Caco-2 (cell line): ENCODE results near the gene GPANK1. TPM values are rescaled to one million over a fixed set of nuclear protein-coding genes. Genes with fewer than 3 reads are reported as not detected.
A peak's percentile ranks its signal among the peaks of the same experiment; 100 is the strongest.

Experiments used
- BruUV-seq: library from RNA; stranded (reverse); fragments of 400-500 nt; replicated peaks from 2 replicates; lab custom pipeline; 2021; lab: Mats Ljungman, UMichigan
- CTCF ChIA-PET: fragments of 300-600 bp; sonication (Branson Sonifier 250); formaldehyde crosslinking; loops from one replicate; lab custom pipeline; 2022; ENCODE audit warnings: antibody characterized with exemption; lab: Charles Lee
- POLR2A ChIA-PET: fragments of 300-600 bp; sonication (Branson Sonifier 250); formaldehyde crosslinking; loops from one replicate; lab custom pipeline; 2022; ENCODE audit warnings: antibody characterized with exemption; lab: Charles Lee
- DNase-seq, 2 experiments: peaks; one replicate each; pipeline versions ENCODE4 v3.0.0 to v3.0.0-alpha.2; 2020 to 2022
- H3K27me3 ChIP-seq: replicated peaks from 2 replicates; pipeline ENCODE4 v1.6.0; 2011; ENCODE audit warnings: low read length; ENCODE audit not compliant: control insufficient read depth, insufficient read depth
- H3K36me3 ChIP-seq: 2 replicates; pipeline ENCODE4 v1.5.1; 2011; ENCODE audit warnings: low read length; ENCODE audit not compliant: control insufficient read depth, insufficient read depth
- H3K4me1 ChIP-seq: fragments of 250-450 bp; sonication (Bioruptor Pico); 2 replicates; pipeline ENCODE4 v1.5.1; 2020; ENCODE audit warnings: mild to moderate bottlenecking
- H3K4me3 ChIP-seq: 2 replicates; pipeline ENCODE4 v1.5.1; 2011; ENCODE audit warnings: low read depth, mild to moderate bottlenecking, control low read depth, low read length
- H3K9me3 ChIP-seq: fragments of 250-450 bp; sonication (Bioruptor Pico); 2 replicates; pipeline ENCODE4 v1.5.1; 2020; ENCODE audit warnings: mild to moderate bottlenecking, moderate library complexity
- H3K27ac Mint-ChIP-seq: one replicate; pipeline ENCODE4 v1.8.0; 2022; ENCODE audit warnings: mixed read lengths; ENCODE audit not compliant: unreplicated experiment
- H3K27me3 Mint-ChIP-seq: one replicate; pipeline ENCODE4 v1.8.0; 2022; ENCODE audit warnings: mixed read lengths; ENCODE audit not compliant: insufficient read depth, unreplicated experiment
- H3K36me3 Mint-ChIP-seq: one replicate; pipeline ENCODE4 v1.8.0; 2022; ENCODE audit warnings: mild to moderate bottlenecking, mixed read lengths; ENCODE audit not compliant: insufficient read depth, unreplicated experiment
- H3K4me1 Mint-ChIP-seq: one replicate; pipeline ENCODE4 v1.8.0; 2022; ENCODE audit warnings: low read depth, mixed read lengths; ENCODE audit not compliant: unreplicated experiment
- H3K4me3 Mint-ChIP-seq: one replicate; pipeline ENCODE4 v1.8.0; 2022; ENCODE audit warnings: mild to moderate bottlenecking, moderate library complexity, mixed read lengths; ENCODE audit not compliant: unreplicated experiment
- H3K9me3 Mint-ChIP-seq: one replicate; pipeline ENCODE4 v1.8.0; 2022; ENCODE audit warnings: mixed read lengths; ENCODE audit not compliant: unreplicated experiment
- CTCF ChIP-seq, 2 experiments: fragments of 200-600 bp in 1 of 2; IDR thresholded peaks; 1 replicate in 1 of 2; 2 replicates in 1 of 2; pipeline versions ENCODE4 v1.5.1 to v1.8.0; 2011 to 2022; ENCODE audit warnings: antibody characterized with exemption in 1 of 2, control low read depth in 1 of 2, inconsistent platforms in 1 of 2, low read depth in 1 of 2, low read length in 1 of 2, mild to moderate bottlenecking in 1 of 2, moderate library complexity in 1 of 2; ENCODE audit not compliant: insufficient read depth in 1 of 2, severe bottlenecking in 1 of 2, unreplicated experiment in 1 of 2
- intact Hi-C: fragments of 100-400 bp; cut with micrococcal nuclease; formaldehyde crosslinking; loops from one replicate; pipeline ENCODE4 v1.10.0; 2022; ENCODE audit not compliant: unreplicated experiment
- total RNA-seq: library from RNA; stranded (reverse); gene quantifications from 2 replicates; pipeline ENCODE4 v1.2.3, GENCODE V29; 2022

GPANK1 gene
- total RNA-seq, 1 experiment from 2014 or later = 20.3 TPM

- CTCF ChIA-PET = no interaction called here
- peaks cover 3% of the 10 kb centered on the region; the same call in 1 of the 2 replicates for H3K36me3 ChIP-seq
- H3K9me3 Mint-ChIP-seq = no peaks in the 10 kb centered on the region
- no peak overlapping the region for H3K4me3 ChIP-seq
- H3K4me1 Mint-ChIP-seq = peaks cover 28% of the 10 kb centered on the region
- intact Hi-C loops = no loop called here
- TF ChIP-seq CTCF (IDR thresholded peaks at IDR 0.05; ENCODE audit: insufficient read depth in 1 of 2, low read depth in 1 of 2, low read length in 1 of 2, severe bottlenecking in 1 of 2, unreplicated experiment in 1 of 2) = no peak
- peaks cover 48% of the 10 kb centered on the region for H3K4me1 ChIP-seq
- POLR2A ChIA-PET = no interaction called here
- no peak overlapping the region for H3K27ac Mint-ChIP-seq
- no peaks in the 10 kb centered on the region for H3K27me3 ChIP-seq
- no peak overlapping the region for H3K4me3 Mint-ChIP-seq
- H3K27me3 Mint-ChIP-seq = no peaks in the 10 kb centered on the region
- DNase-seq = no peak
- H3K36me3 Mint-ChIP-seq = peaks cover 49% of the 10 kb centered on the region
- H3K9me3 ChIP-seq = no peaks in the 10 kb centered on the region
- BruUV-seq = no TSS peak
These were observed 21.7 kb upstream of the GPANK1 start for GRCh38 chr6:31686483-31686882.

GRCh38 chr6:31683591-31683990, 18.8 kb upstream of the GPANK1 start:
- Mint-ChIP-seq H3K4me1 (peaks cover 17% of the 10 kb centered on the region), H3K36me3 (peaks cover 28% of the 10 kb centered on the region), H3K4me3 (peak overlapping the region; percentile 76), H3K9me3 (no peaks in the 10 kb centered on the region), H3K27me3 (no peaks in the 10 kb centered on the region), H3K27ac (peak overlapping the region; percentile 94)
- Histone ChIP-seq H3K4me1 (peaks cover 26% of the 10 kb centered on the region), H3K36me3 (0 out of 2 replicates have a peak, but pooled peaks cover 1% of the 10 kb centered on the region), H3K4me3 (no peak overlapping the region), H3K27me3 (no peaks in the 10 kb centered on the region), H3K9me3 (no peaks in the 10 kb centered on the region)
- BruUV-seq = no TSS peak
- CTCF ChIA-PET = interaction anchor here (2.2 kb wide), 1 partner anchor 86 kb away, joined by 6 read pairs; no protein-coding TSS in a partner anchor
- intact Hi-C loops = no loop called here
- TF ChIP-seq CTCF (IDR thresholded peaks at IDR 0.05; ENCODE audit: insufficient read depth in 1 of 2, low read depth in 1 of 2, low read length in 1 of 2, severe bottlenecking in 1 of 2, unreplicated experiment in 1 of 2) = no peak
- DNase-seq = no peak
- POLR2A ChIA-PET = no interaction called here

GRCh38 chr6:31681135-31681671, 16.4 kb upstream of the GPANK1 start:
- CTCF ChIA-PET = interaction anchor here (0.6 to 2.3 kb wide), 17 partner anchors 9 to 183 kb away, joined by 3 to 18 read pairs (median 5); partner anchors contain the start of genes CLIC1, CSNK2B, HSPA1B and LY6G6D
- H3K36me3 ChIP-seq = no peaks in the 10 kb centered on the region
- no peaks in the 10 kb centered on the region for H3K9me3 ChIP-seq
- Mint-ChIP-seq H3K9me3 (no peaks in the 10 kb centered on the region), H3K27ac (peak overlapping the region; percentile 54), H3K27me3 (no peaks in the 10 kb centered on the region), H3K36me3 (peaks cover 22% of the 10 kb centered on the region), H3K4me1 (peaks cover 17% of the 10 kb centered on the region), H3K4me3 (peak overlapping the region; percentile 76)
- peak; percentile 59 to 69 for DNase-seq
- H3K4me1 ChIP-seq = peaks cover 25% of the 10 kb centered on the region
- peak overlapping the region; percentile 49 for H3K4me3 ChIP-seq
- no TSS peak for BruUV-seq
- POLR2A ChIA-PET = interaction anchor here (1.0 kb wide), 2 partner anchors 56 to 134 kb away, joined by 3 read pairs; partner anchors contain the start of gene HSPA1L
- no peaks in the 10 kb centered on the region for H3K27me3 ChIP-seq
- intact Hi-C loops = loop anchor here (2.0 kb wide), 1 partner anchor 22 kb away; the partner anchor contains the start of gene ABHD16A
- TF ChIP-seq CTCF (IDR thresholded peaks at IDR 0.05; ENCODE audit: insufficient read depth in 1 of 2, low read depth in 1 of 2, low read length in 1 of 2, severe bottlenecking in 1 of 2, unreplicated experiment in 1 of 2) = peak in 1 of 2 experiments; percentile 12
